SIG-M5 treated with dmso at 0.1 percent for 504 hours (cell line): ENCODE measurements around the gene WDFY1.

ENCODE experiments used
- DNase-seq: peaks from one replicate; lab custom pipeline; 2025; ENCODE audit not compliant: unreplicated experiment; lab: John Stamatoyannopoulos, UW

Gene WDFY1, protein sequence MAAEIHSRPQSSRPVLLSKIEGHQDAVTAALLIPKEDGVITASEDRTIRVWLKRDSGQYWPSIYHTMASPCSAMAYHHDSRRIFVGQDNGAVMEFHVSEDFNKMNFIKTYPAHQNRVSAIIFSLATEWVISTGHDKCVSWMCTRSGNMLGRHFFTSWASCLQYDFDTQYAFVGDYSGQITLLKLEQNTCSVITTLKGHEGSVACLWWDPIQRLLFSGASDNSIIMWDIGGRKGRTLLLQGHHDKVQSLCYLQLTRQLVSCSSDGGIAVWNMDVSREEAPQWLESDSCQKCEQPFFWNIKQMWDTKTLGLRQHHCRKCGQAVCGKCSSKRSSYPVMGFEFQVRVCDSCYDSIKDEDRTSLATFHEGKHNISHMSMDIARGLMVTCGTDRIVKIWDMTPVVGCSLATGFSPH

DNA sequence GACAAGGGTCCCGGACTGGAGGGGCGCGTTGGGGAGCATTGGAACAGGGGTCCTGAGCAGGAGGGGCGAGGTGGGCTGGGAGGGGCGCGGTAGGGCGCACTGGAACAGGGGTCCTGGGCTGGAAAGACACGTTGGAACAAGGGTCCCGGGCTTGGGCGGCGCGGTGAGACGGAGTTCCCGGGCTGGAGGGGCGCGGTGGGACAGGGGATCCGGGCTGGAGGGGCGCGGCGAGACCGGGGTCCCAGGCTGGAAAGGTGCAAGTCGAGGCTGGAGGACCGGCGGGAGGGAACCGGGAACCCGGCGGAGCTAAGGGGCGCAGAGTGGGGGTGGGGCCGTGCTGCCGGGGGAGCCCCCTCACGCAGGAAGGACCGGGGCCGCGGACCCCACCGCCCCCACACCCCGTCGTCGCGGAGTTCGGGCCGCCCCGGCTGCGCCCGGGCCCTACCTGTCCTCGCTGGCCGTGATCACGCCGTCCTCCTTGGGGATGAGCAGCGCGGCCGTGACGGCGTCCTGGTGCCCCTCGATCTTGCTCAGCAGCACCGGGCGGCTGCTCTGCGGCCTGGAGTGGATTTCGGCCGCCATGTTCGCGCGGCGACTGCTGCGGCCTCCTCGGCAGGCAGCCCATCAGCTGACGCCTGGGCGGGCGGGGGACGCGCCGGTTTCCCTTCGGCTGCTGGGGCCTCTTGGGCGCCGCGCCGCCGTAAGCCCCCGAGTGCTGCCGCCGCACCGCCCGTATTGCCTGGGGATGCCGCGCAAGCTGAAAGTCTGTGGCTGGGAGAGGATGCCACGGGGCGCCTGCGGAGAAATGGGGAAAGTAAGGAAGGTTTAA, at the start of gene WDFY1:
Gene WDFY1, minus strand, starts transcription at position 633 of the 829 bp plus-strand sequence. Its CDS starts 51 bp downstream, at position 582.
- DNase-seq = peak; percentile 85

DNA sequence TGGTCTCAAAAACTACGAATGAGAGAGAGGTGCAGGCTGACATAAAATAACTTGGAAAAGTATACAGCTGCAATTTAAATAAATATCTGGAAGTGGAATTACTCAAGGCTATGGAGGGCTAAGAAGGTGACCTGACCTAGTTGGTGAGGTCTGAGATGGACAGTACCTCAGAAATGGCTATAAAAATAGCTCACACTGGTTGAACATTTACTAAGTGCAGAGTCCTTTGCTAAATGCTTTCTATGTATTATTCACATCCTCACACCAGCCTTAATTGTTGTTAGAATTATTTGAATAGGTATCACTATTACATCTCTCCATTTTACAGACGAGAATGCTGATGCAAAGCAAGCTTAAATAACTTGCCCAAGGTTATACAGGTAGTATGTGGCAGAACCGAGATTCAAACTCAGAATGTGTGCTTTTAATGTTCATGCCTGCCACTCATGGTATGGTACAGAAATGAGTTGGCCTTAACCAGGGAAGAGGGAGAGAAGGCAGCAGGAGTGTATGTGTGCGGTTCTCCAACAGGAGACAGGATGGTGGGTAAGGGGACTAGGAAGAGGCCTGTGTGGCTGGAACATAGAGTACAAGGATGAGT, 49.5 kb upstream of the WDFY1 start:
- DNase-seq = no peak

DNA sequence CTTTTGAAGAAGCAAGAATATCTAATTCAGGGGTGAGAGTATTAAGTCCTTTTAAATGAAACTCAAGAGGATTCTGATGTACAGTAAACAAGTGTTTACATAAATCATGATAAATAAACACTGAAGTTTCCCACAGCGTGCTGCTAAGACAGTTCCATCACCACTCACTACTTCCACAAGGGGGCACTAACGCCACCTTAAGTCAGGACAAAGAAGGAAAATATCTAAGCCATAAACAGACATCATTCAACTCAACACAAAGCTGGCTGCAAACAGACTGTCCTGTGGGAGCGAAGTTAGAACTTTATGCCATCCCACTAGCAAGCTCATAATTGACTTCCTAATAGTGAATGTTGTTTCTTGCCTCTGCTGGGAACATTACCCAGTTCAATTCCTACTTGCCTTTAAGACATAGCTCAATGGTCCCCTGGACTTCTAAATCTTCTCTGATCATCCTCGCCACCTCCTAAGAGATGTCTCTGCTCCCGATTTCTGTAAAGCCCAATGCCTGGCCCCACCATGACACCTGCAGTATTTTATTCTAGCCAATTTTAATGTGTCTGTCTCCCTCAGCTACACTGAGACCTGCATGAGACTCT, 48.6 kb upstream of the WDFY1 start:
- peak; percentile 68 for DNase-seq

DNA sequence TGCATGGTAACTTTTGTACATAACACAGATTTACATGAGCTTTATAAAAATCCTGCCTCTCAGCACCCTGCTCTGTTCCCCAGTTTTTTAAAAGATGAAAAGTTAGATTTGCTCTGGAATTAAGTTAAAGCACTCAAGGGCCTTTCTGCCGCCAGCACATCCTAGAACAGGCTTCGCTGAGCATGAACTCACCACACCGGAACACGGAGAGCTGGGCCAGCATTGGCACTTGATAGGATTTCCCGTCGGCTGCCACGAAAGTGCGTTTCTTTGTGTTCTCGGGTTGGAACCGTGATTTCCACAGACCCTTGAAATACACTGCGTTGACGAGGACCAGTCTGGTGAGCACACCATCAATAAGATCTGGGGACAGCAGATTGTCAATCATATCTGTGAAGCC, 46.5 kb upstream of the WDFY1 start:
- DNase-seq = no peak

DNA sequence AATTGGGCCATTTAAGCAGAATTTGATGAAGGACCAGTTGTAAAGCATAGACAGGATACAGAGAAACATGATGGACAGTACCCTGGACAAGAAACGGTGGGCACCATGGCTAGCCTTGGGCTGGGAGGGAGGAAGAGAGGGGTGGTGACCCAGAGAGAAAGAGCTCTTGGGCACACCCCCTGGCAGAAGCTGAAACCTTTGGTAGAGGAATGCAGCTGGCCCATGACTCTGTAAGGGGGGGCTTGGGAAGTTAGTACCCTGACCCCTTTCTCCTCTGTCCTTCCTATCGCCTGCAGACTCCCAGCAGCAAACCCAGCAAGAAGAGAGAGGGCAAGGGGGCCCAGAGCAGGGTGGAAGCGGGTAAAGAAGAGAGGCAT, 44.7 kb upstream of the WDFY1 start:
- DNase-seq = no peak

DNA sequence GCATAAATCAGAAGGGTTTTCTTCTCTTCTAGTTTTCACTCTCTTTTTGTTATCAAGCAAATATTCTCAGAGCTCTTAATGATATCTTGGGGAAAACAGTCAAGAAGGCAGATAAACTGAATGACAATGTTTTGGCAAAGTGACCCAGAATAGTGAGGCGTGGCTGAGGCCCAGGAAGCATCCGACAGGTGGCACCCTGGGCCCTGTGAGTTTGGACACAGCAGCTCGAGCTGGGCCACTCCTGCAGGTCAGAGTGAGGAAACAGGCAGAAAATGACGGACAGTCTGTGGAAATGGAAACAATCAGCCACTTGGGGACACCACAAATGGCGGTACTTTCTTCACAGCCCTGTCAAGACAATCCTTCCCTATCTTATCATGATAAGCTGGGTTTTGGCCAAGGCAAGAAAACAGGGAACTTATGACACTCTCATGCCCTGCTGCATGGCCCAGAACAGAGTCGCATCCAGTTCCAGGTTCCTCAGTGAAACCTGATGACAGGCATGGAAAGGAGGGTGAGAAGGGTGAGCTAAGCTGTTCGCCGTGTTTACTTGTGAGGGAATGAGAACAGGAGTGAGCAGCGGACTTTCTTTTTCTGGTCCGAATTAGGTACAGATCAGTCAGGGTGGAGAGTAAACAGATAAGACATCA, 44.2 kb upstream of the WDFY1 start:
- peak; percentile 8 for DNase-seq

DNA sequence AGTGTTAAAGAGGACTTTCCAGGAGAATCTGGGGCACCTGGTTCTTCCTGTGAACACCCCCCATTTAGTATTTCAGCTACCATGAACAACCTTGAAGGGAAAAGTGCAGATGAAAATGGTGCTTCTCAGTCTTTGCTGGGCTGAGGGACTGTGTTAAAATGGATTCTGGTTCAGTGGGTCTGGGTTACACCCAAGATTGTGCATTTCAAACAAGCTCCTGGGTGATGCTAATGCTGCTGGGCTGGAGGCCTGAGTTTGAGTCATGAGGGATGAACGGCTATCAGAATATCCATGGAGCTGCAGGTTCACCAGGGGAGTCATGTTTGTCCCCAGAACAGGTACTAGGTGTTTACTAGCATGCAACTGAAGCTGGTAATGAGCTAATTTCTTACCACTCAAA, 36.1 kb upstream of the WDFY1 start:
- DNase-seq = no peak

DNA sequence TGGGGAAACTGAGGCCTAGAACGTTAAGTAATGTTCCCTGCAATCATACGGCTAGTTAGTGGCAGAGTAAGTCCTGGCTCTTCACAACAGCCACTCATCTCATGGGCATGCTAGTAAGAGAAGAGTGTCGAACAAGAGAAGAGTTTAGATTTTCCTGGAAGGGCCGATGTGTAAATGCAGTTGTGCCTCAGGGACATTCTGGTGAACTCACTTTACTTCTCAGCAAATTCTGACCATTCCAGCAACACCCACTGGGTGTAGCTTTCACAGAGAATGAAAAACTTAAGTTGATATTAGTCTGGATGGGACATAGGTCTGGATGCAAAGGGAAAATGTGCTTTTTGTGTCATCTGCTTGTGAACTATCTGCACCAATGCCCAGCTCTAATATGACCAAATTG, 35.7 kb upstream of the WDFY1 start:
- no peak for DNase-seq

DNA sequence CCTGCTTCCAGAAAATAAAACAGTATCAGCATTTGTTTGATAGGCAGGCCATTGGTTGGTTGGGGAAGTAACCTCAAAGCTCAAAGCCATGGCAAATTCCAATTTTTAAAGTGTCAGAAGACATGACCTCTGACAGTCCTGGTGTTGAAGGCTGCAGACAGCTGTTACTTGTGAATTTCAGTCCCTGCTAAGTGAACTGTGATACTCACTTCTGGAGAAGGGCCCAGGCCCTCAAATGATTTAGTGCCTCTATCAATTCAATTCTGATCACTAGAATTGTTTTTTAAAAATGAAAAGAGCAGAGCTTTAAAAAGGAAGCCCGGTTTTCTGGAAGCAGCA, 35.2 kb upstream of the WDFY1 start:
- no peak for DNase-seq

DNA sequence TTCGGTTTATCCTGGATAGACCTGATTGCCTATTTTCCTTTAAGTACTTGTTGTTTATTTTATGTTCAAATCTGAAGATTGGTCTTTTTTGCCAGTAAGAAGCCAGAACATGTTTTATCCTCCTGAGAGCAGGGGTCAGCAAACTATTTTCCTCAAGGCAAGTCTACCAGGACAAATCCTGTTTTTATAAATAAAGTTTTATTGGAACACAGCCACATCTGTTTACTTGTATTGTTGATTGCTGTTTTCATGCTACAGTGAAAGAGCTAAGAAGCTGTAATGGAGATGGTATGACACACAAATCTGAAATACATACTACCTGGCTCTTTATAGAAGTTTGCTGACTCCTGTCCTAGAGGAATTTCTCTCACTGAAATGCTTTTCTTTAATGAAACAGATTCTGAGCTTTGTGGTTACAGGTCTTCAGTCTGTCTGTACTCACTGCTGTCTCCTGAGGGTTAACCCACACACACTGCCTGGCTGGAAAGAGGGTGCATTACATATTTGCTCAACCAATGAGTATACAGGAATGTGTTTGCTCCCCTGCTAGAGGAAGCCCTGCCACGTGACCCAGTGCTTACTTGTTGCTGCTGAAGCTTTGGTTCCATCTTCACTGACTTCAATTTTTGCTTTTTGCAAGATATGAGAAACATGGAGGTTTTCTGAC, 34.7 kb upstream of the WDFY1 start:
- no peak for DNase-seq

DNA sequence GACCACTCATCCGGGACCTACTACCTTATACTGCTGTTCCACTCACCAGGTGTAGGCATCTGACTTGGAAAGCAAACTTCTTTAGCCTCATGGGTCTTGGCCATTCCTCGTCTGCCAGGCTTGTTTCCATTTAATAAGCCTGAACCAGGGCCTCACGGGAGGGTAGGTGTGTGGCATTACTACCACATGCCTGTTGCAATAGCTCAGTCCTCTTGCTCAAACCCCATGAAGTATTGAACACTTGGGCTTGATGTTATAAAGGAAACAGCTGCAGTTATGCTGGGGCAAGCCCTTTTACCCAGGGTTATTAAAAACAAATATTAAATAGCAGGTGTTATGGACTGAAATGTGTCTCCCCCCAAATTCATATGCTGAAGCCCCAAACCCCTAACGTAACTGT, 33.3 kb upstream of the WDFY1 start:
- DNase-seq = no peak

DNA sequence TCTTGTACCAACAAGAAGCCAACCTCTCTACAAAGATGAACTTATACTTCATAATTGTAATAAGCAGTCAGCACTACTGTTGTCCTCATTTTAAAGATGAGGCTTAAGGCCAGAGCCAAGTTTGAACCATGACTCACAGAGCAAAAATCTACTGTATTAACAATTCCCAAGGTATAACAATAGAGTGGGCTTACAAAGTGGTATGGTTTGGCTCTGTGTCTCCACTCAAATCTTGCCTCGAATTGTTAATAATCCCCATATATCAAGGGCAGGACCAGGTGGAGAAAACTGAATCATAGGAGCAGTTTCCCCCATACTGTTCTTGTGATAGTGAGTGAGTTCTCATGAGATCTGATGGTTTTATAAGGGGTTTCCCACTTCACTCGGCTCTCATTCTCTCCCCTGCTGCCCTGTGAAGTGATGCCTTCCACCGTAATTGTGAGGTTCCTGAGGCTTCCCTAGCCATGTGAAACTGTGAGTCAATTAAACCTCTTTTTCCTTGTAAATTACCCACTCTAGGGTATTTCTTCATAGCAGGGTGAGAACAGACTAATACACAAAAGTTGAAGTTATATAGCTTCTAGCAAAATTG, 31.6 kb upstream of the WDFY1 start:
- DNase-seq = no peak

DNA sequence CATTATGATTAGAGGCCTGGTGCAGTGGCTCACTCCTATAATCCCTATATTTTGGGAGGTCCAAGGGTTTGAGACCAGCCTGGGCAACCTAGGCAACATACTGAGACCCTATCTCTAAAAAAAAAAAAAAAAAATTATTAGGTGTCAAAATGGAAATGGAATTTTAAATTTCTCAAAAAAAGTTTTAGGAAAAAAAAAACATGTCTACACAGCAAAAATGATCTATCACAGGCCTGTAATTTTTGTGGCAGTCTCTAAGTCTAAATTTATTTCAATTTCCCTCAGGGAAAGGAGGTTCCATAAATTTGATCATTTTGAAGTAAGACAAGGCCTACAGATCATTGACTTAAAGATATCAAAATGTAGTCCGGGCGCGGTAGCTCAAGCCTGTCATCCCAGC, 28.5 kb upstream of the WDFY1 start:
- DNase-seq = no peak

DNA sequence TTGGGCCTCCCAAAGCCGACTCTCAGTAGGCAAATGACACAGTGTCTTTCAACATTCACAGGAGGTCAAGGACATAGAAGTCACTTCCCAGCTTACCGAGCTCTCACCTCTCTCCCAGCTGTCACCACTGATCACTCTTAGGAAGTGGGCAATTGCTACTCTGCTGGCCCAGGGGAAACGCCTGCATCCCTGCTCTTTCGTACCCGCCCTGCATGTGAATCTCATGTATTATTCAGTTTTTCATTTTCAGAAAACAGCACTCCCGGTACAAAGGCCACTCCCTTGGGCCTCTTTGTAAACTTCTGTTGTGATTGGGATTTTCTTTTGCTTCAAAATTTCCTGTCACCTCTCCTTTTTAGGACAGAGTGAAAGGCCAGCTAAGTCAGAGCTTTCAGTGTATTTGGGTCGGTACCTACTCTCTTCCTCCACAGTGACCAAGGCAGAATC, 27.5 kb upstream of the WDFY1 start:
- DNase-seq = no peak

DNA sequence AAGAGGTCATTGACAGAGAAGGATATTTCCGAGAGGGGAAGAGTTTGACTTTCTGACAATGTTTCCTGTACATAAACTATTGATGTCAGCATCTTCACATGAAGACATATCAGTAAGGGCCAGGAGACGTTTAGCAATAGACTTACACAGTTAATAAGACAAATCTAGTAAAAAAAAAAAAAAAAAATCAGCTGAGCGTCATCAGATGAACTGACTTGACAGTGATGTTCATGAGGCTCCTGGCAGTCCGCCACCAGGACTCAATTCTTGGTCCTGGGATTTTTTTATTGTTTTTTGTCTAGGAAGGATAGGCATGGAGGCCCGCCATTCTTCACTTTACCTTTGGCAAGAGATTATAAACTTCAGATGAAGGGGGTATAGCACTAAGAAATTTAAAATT, 26.6 kb upstream of the WDFY1 start:
- no peak for DNase-seq

DNA sequence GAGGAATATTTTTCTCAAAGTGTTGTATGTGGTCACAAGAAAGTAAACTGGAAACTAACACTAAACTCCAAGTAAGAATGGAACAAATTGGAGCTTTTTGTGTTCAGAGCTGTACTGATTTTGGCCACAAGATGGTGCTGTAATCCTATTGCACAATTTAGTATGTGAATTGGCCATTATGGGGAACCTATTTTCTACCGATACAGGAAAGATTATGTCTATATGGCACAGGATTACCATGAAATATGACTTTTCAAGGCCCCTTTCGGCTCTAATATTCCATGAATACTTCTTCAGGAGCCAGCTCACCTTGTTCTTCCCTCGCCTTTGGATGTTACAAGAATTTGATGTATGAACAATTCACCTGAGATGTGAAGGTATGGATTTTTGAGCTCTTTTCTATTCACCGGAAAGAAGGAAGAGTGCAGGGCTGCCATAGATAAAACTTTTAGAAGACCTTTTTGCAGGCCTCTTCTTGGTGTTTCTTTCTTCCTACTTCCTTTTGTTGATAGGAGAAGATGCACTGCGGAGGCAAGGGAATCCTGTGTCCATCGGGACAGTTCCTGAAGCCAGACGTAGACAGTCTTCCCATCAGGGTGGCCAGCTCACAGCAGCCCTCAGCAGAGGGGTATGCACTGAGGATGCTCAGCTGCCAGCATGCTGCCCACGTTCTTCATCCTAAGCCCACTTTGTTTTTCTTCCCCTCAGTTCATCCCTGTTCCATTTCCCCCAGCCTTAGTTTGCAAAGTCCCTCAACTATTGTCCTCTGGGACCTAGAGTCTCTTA, 25.4 kb upstream of the WDFY1 start:
- peak; percentile 78 for DNase-seq

DNA sequence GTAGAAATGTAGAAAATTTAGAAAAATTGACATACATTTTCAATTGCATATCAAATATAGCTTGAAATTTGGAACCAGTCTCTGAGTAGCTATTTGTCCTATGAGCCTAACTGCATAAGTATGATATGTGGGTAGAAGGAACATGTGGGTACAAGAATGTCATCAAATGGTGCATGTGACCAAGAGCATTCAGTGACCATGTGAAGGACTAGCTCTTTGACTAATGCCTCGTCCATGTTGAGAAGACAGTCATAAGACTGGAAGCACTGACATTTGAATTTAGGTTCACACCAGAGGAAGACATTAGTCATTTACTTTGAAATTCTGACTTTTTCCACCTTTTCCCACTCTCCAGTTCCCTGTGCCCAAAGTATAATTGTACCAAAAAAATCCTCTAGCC, 24.7 kb upstream of the WDFY1 start:
- no peak for DNase-seq

DNA sequence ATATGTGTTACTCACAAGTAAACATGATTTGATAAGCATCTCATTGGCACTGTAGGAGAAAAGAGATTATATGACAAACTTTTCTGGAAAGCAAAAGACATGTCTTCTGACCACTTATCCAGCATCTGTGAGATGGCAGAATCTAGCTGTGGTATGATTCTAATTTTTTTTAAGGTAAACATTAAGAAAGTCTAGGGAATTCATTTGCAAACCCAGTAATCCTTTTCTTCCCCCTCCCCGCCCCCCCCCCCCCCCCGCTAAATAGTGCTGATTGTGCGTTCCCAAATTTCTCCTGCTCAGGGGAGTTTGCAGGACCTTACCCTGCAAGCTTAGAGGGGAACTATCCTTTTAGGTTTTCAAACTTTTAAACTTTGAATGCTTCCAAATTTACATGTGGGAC, 24.2 kb upstream of the WDFY1 start:
- no peak for DNase-seq

DNA sequence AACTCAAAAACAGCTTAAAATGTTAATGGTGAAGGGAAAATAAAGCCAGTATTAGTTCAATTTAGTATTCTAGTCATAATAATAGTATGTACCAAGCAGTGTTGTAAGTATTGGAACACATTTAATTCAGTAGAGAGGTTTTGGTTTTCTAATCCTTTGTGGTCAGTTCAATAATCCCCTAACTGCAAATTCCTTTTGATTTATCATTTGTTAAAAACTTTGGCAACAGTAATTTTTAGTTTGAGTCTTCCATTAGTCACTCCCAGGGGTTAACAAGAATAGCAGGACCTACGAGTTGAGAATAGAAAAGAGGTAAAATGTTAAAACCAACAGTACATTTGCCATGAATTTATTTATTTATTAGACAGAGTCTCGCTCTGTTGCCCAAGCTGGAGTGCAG, 22.8 kb upstream of the WDFY1 start:
- no peak for DNase-seq
